Activated naive CD8-positive, alpha-beta T cell treated with anti-CD3 and anti-CD28 coated beads, Interleukin-2, amount 50 U/mL, for 24 hours (primary cell): ENCODE results near the gene ABCC4.
"Not testable (repeated sequence)": the region's sequence is repeated elsewhere in the genome, so short reads cannot be mapped to it uniquely, and the experiment has no call there.

Experiments
- ATAC-seq: fragments of 150-1000 bp; cut with Tn5 transposase; one replicate; pipeline ENCODE4 v1.10.0; 2021
- DNase-seq: peaks from one replicate; pipeline ENCODE4 v3.0.0; 2021
- H3K27ac Mint-ChIP-seq: one replicate; pipeline ENCODE4 v1.8.0; 2021; ENCODE audit warnings: mild to moderate bottlenecking, mixed read lengths
- H3K27me3 Mint-ChIP-seq: one replicate; pipeline ENCODE4 v1.8.0; 2021; ENCODE audit warnings: mixed read lengths
- H3K36me3 Mint-ChIP-seq: one replicate; pipeline ENCODE4 v1.8.0; 2021; ENCODE audit warnings: low read depth, mixed read lengths
- H3K4me1 Mint-ChIP-seq: one replicate; pipeline ENCODE4 v1.8.0; 2021; ENCODE audit warnings: mixed read lengths
- H3K4me3 Mint-ChIP-seq: one replicate; pipeline ENCODE4 v1.8.0; 2021; ENCODE audit warnings: mild to moderate bottlenecking, moderate library complexity, mixed read lengths
- H3K9me3 Mint-ChIP-seq: one replicate; pipeline ENCODE4 v1.8.0; 2021; ENCODE audit warnings: mixed read lengths

Gene ABCC4

GRCh38 chr13:95315752-95316151, 14.5 kb upstream of the ABCC4 start:
- Mint-ChIP-seq H3K27me3 (peaks cover 14% of the 10 kb centered on the region), H3K4me1 (peaks cover 4% of the 10 kb centered on the region), H3K27ac (no peak overlapping the region), H3K4me3 (no peak overlapping the region), H3K9me3 (no peaks in the 10 kb centered on the region), H3K36me3 (no peaks in the 10 kb centered on the region)
- ATAC-seq (no peak), DNase-seq (no peak)

GRCh38 chr13:95307507-95307906, 6.3 kb upstream of the ABCC4 start:
- Mint-ChIP-seq H3K27ac (no peak overlapping the region), H3K36me3 (peaks cover 6% of the 10 kb centered on the region), H3K4me3 (no peak overlapping the region), H3K9me3 (no peaks in the 10 kb centered on the region), H3K27me3 (peaks cover 14% of the 10 kb centered on the region), H3K4me1 (peaks cover 4% of the 10 kb centered on the region)
- DNase-seq (no peak), ATAC-seq (no peak)

- no peak overlapping the region for H3K4me3 Mint-ChIP-seq
- peaks cover 26% of the 10 kb centered on the region for H3K4me1 Mint-ChIP-seq
- no peak overlapping the region for H3K27ac Mint-ChIP-seq
- H3K36me3 Mint-ChIP-seq = peaks cover 8% of the 10 kb centered on the region
- H3K27me3 Mint-ChIP-seq = peaks cover 7% of the 10 kb centered on the region
- DNase-seq (no peak), ATAC-seq (no peak)
- no peaks in the 10 kb centered on the region for H3K9me3 Mint-ChIP-seq
These were observed 3.2 kb upstream of the ABCC4 start for GRCh38 chr13:95304453-95304852.

- Mint-ChIP-seq H3K4me1 (peaks cover 43% of the 10 kb centered on the region), H3K36me3 (peaks cover 12% of the 10 kb centered on the region), H3K27ac (peak overlapping the region; percentile 77), H3K9me3 (no peaks in the 10 kb centered on the region), H3K4me3 (peak overlapping the region; percentile 73), H3K27me3 (peaks cover 7% of the 10 kb centered on the region)
- DNase-seq = no peak
- ATAC-seq = peak; percentile 6
These were observed 730 bp upstream of the ABCC4 start for GRCh38 chr13:95301968-95302393.

- H3K4me1 Mint-ChIP-seq = peaks cover 49% of the 10 kb centered on the region
These were observed 547 bp downstream of the ABCC4 start for GRCh38 chr13:95300625-95301182.

GRCh38 chr13:95298971-95299621, 2.2 kb downstream of the ABCC4 start:
- Mint-ChIP-seq H3K27ac (peak overlapping the region; percentile 85), H3K9me3 (no peaks in the 10 kb centered on the region), H3K4me3 (peak overlapping the region; percentile 95), H3K4me1 (peaks cover 49% of the 10 kb centered on the region), H3K27me3 (peaks cover 7% of the 10 kb centered on the region), H3K36me3 (peaks cover 16% of the 10 kb centered on the region)
- DNase-seq = peak; percentile 18
- ATAC-seq = peak; percentile 61

More at GRCh38 chr13:95300625-95301182, 547 bp downstream of the ABCC4 start:
- peaks cover 7% of the 10 kb centered on the region for H3K27me3 Mint-ChIP-seq
- peaks cover 16% of the 10 kb centered on the region for H3K36me3 Mint-ChIP-seq
- ATAC-seq (peak; percentile 42), DNase-seq (peak; percentile 60)
- H3K4me3 Mint-ChIP-seq = peak overlapping the region; percentile 95
- no peaks in the 10 kb centered on the region for H3K9me3 Mint-ChIP-seq
- H3K27ac Mint-ChIP-seq = peak overlapping the region; percentile 90

- H3K4me1 Mint-ChIP-seq = peaks cover 49% of the 10 kb centered on the region
- ATAC-seq = no peak
- H3K9me3 Mint-ChIP-seq = no peaks in the 10 kb centered on the region
- peak overlapping the region; percentile 26 for H3K4me3 Mint-ChIP-seq
- DNase-seq = no peak
- H3K27ac Mint-ChIP-seq = no peak overlapping the region
- H3K36me3 Mint-ChIP-seq = peaks cover 16% of the 10 kb centered on the region
- H3K27me3 Mint-ChIP-seq = peaks cover 7% of the 10 kb centered on the region
These were observed 2.9 kb downstream of the ABCC4 start for GRCh38 chr13:95298169-95298965.

- DNase-seq (peak; percentile 34), ATAC-seq (no peak)
- Mint-ChIP-seq H3K4me1 (peaks cover 35% of the 10 kb centered on the region), H3K36me3 (peaks cover 16% of the 10 kb centered on the region), H3K27me3 (no peaks in the 10 kb centered on the region), H3K4me3 (no peak overlapping the region), H3K27ac (no peak overlapping the region), H3K9me3 (no peaks in the 10 kb centered on the region)
These were observed 4.8 kb downstream of the ABCC4 start for GRCh38 chr13:95296326-95296925.

- DNase-seq (no peak), ATAC-seq (no peak)
- H3K4me3 Mint-ChIP-seq = no peak overlapping the region
- peaks cover 28% of the 10 kb centered on the region for H3K4me1 Mint-ChIP-seq
- no peaks in the 10 kb centered on the region for H3K27me3 Mint-ChIP-seq
- H3K36me3 Mint-ChIP-seq = peaks cover 19% of the 10 kb centered on the region
- no peaks in the 10 kb centered on the region for H3K9me3 Mint-ChIP-seq
- no peak overlapping the region for H3K27ac Mint-ChIP-seq
These were observed 6.2 kb downstream of the ABCC4 start for GRCh38 chr13:95295026-95295425.

- Mint-ChIP-seq H3K4me1 (peaks cover 9% of the 10 kb centered on the region), H3K36me3 (peaks cover 19% of the 10 kb centered on the region), H3K27me3 (no peaks in the 10 kb centered on the region), H3K27ac (no peak overlapping the region), H3K9me3 (no peaks in the 10 kb centered on the region), H3K4me3 (no peak overlapping the region)
- no peak for ATAC-seq
- no peak for DNase-seq
These were observed 8.6 kb downstream of the ABCC4 start for GRCh38 chr13:95292622-95293021.

GRCh38 chr13:95289901-95290300, 11.3 kb downstream of the ABCC4 start:
- H3K27me3 Mint-ChIP-seq, ATAC-seq, H3K4me3 Mint-ChIP-seq, H3K27ac Mint-ChIP-seq, DNase-seq, H3K9me3 Mint-ChIP-seq, H3K4me1 Mint-ChIP-seq: not testable (repeated sequence)
- H3K36me3 Mint-ChIP-seq = peaks cover 14% of the 10 kb centered on the region

- ATAC-seq (no peak), DNase-seq (no peak)
- Mint-ChIP-seq H3K27me3 (no peaks in the 10 kb centered on the region), H3K36me3 (peaks cover 14% of the 10 kb centered on the region), H3K4me1 (no peaks in the 10 kb centered on the region), H3K4me3 (no peak overlapping the region), H3K27ac (no peak overlapping the region), H3K9me3 (no peaks in the 10 kb centered on the region)
These were observed 12.2 kb downstream of the ABCC4 start for GRCh38 chr13:95289020-95289444.

- Mint-ChIP-seq H3K27me3 (no peaks in the 10 kb centered on the region), H3K4me1 (peaks cover 19% of the 10 kb centered on the region), H3K4me3 (no peak overlapping the region), H3K36me3 (peaks cover 10% of the 10 kb centered on the region), H3K27ac (no peak overlapping the region), H3K9me3 (no peaks in the 10 kb centered on the region)
- DNase-seq (no peak), ATAC-seq (no peak)
These were observed 16.8 kb downstream of the ABCC4 start for GRCh38 chr13:95284436-95284835.

- ATAC-seq (no peak), DNase-seq (no peak)
- H3K4me3 Mint-ChIP-seq = no peak overlapping the region
- no peak overlapping the region for H3K27ac Mint-ChIP-seq
- no peaks in the 10 kb centered on the region for H3K9me3 Mint-ChIP-seq
- H3K36me3 Mint-ChIP-seq = peaks cover 8% of the 10 kb centered on the region
- H3K4me1 Mint-ChIP-seq = peaks cover 22% of the 10 kb centered on the region
- no peaks in the 10 kb centered on the region for H3K27me3 Mint-ChIP-seq
These were observed 22.2 kb downstream of the ABCC4 start for GRCh38 chr13:95279016-95279415.
